GM12878 (cell line): ENCODE data around the gene RCN2. TPM values are rescaled to one million over a fixed set of nuclear protein-coding genes. Genes with fewer than 3 reads are reported as not detected.
A peak's percentile ranks its signal among the peaks of the same experiment; 100 is the strongest.

Experiments
- ATAC-seq: fragments of 200-7000 bp; cut with Tn5 transposase; 3 replicates; pipeline ENCODE4 v1.9.1; 2020; ENCODE audit warnings: mild to moderate bottlenecking, moderate library complexity
- BruUV-seq: library from RNA; stranded (reverse); fragments of 400-500 nt; replicated peaks from 2 replicates; lab custom pipeline; 2021; lab: Mats Ljungman, UMichigan
- CTCF ChIA-PET: fragments of 300-600 bp; sonication (Branson Sonifier 250); formaldehyde crosslinking; extraction: SDS; loops from one replicate; lab custom pipeline; 2021; ENCODE audit warnings: inconsistent platforms; lab: Yijun Ruan, JAX
- POLR2A ChIA-PET: fragments of 350-600 bp; formaldehyde crosslinking; extraction: SDS; loops from one replicate; lab custom pipeline; 2021; ENCODE audit warnings: inconsistent platforms; lab: Charles Lee
- RAD21 ChIA-PET: fragments of 300-600 bp; sonication (Branson Sonifier 250); formaldehyde crosslinking; loops from one replicate; lab custom pipeline; 2023; ENCODE audit warnings: antibody characterized with exemption; ENCODE audit not compliant: unreplicated experiment; lab: Charles Lee
- SMC1A ChIA-PET: fragments of 300-600 bp; sonication (Branson Sonifier 250); formaldehyde crosslinking; loops from one replicate; lab custom pipeline; 2023; ENCODE audit not compliant: unreplicated experiment, uncharacterized antibody; lab: Charles Lee
- DNase-seq: peaks from one replicate; pipeline ENCODE4 v3.0.0-alpha.2; 2011; ENCODE audit warnings: low read depth, low spot score
- FAIRE-seq: peaks from 3 replicates; lab custom pipeline; 2011; peaks lifted over from hg19 to GRCh38; lab: Jason Lieb, UNC
- H2AFZ ChIP-seq: 2 replicates; pipeline ENCODE4 v1.6.0; 2011; ENCODE audit warnings: low read depth, low read length, control low read depth; ENCODE audit not compliant: control insufficient read depth
- H3K27ac ChIP-seq: 2 replicates; pipeline ENCODE4 v1.5.1; 2011; ENCODE audit warnings: control low read depth; ENCODE audit not compliant: control insufficient read depth, insufficient read depth
- H3K27me3 ChIP-seq, 2 experiments: replicated peaks in 1 of 2; 2 replicates each; pipeline versions ENCODE4 v1.6.0 to v1.6.1; 2011; ENCODE audit warnings: low read length in 1 of 2; ENCODE audit not compliant: control insufficient read depth in 2 of 2, insufficient read depth in 2 of 2
- H3K36me3 ChIP-seq, 2 experiments: 2 replicates each; pipeline ENCODE4 v1.5.1; 2011; ENCODE audit warnings: low read length in 1 of 2; ENCODE audit not compliant: control insufficient read depth in 2 of 2, insufficient read depth in 2 of 2
- H3K4me1 ChIP-seq: 2 replicates; pipeline ENCODE4 v1.6.1; 2011; ENCODE audit warnings: mild to moderate bottlenecking, low read length, moderate library complexity, mixed read lengths; ENCODE audit not compliant: control insufficient read depth, insufficient read depth
- H3K4me2 ChIP-seq: 2 replicates; pipeline ENCODE4 v1.6.0; 2011; ENCODE audit warnings: control low read depth; ENCODE audit not compliant: control insufficient read depth, insufficient read depth
- H3K4me3 ChIP-seq: fragments of 200-600 bp; sonication (generic); 2 replicates; pipeline ENCODE4 v1.5.1; 2016
- H3K79me2 ChIP-seq: 2 replicates; pipeline ENCODE4 v1.6.0; 2011; ENCODE audit warnings: low read length; ENCODE audit not compliant: control insufficient read depth, insufficient read depth
- H3K9ac ChIP-seq: 2 replicates; pipeline ENCODE4 v1.8.0; 2011; ENCODE audit warnings: low read length, control low read depth, mixed read lengths; ENCODE audit not compliant: control insufficient read depth, insufficient read depth
- H3K9me3 ChIP-seq: replicated peaks from 3 replicates; pipeline ENCODE4 v1.5.1; 2011; ENCODE audit warnings: mild to moderate bottlenecking, low read length; ENCODE audit not compliant: control insufficient read depth, insufficient read depth
- H4K20me1 ChIP-seq: 2 replicates; pipeline ENCODE4 v1.6.0; 2011; ENCODE audit not compliant: control insufficient read depth, insufficient read depth
- CHD2 ChIP-seq: IDR thresholded peaks from 2 replicates; pipeline ENCODE4 v1.6.1; 2011; ENCODE audit warnings: low read depth, low read length, improper control_type of control experiment, borderline replicate concordance
- E2F4 ChIP-seq: IDR thresholded peaks from 2 replicates; pipeline ENCODE4 v1.6.1; 2012; ENCODE audit warnings: low read depth, low read length, improper control_type of control experiment
- MTA2 ChIP-seq: fragments of 450-650 bp; IDR thresholded peaks from 2 replicates; pipeline ENCODE4 v1.6.1; 2016; ENCODE audit warnings: low read depth, mild to moderate bottlenecking, moderate library complexity
- POLR2AphosphoS5 ChIP-seq: IDR thresholded peaks from 2 replicates; pipeline ENCODE4 v1.6.1; 2011; ENCODE audit warnings: mild to moderate bottlenecking, low read length, inconsistent platforms
- PRDM15 ChIP-seq: fragments of 450-650 bp; formaldehyde crosslinking; IDR thresholded peaks from 2 replicates; pipeline ENCODE4 v1.4.0; 2020; ENCODE audit warnings: mild to moderate bottlenecking, moderate library complexity
- ZBTB40 ChIP-seq: fragments of 450-650 bp; IDR thresholded peaks from 2 replicates; pipeline ENCODE4 v1.6.1; 2016; ENCODE audit warnings: mild to moderate bottlenecking, moderate library complexity, borderline replicate concordance
- WGBS: methylation state at CpG from one replicate; pipeline ENCODE4 v1.1.6; 2016; ENCODE audit warnings: low lambda C conversion rate; ENCODE audit not compliant: insufficient replicate concordance, insufficient coverage; ENCODE audit errors: missing lambda C conversion rate; 5-methylcytosine and 5-hydroxymethylcytosine counted together
- in situ Hi-C: fragments of 300-500 bp; cut with MboI; formaldehyde crosslinking; loops from 9 replicates; pipeline ENCODE4 v1.14.3; 2018; ENCODE audit warnings: mixed read lengths
- intact Hi-C: fragments of 100-400 bp; cut with micrococcal nuclease; formaldehyde crosslinking; loops from one replicate; pipeline ENCODE4 v1.14.2; 2022; ENCODE audit not compliant: unreplicated experiment
- polyA plus RNA-seq, 11 experiments: library from polyadenylated mRNA; depleted of rRNA in 4 of 11; unstranded in 6 of 11; stranded (reverse) in 5 of 11; fragments of >200 nt; fragmentation: Nextera tagmentation in 4 of 11; fragmentation: Illumina TruSeq in 1 of 11; extraction: Ambion mirVana in 4 of 11; extraction: Trizol in 1 of 11; gene quantifications; 1 replicate in 1 of 11; 2 replicates in 10 of 11; pipeline versions ENCODE4 v1.2.1 to v1.2.3, GENCODE V29; 2011 to 2016; ENCODE audit warnings: inconsistent platforms in 2 of 11, missing spikeins in 2 of 11, low read depth in 1 of 11
- total RNA-seq, 4 experiments: library from RNA; depleted of rRNA in 3 of 4; stranded (reverse); fragments of >200 nt in 3 of 4; fragmentation: Illumina TruSeq in 1 of 4; extraction: Trizol in 1 of 4; gene quantifications; 2 replicates each; pipeline versions ENCODE4 v1.2.1 to v1.2.3, GENCODE V29; 2013 to 2021

The RCN2 gene
- total and polyA plus RNA-seq, 10 of the 15 experiments (the other 5 are each of a cell fraction or from before 2014, with no cell fraction given): 4.9 to 41.0 (median 12.9) TPM

- no peaks in the 10 kb centered on the region for H3K9me3 ChIP-seq
- ChIA-PET SMC1A (interaction anchor here (1.7 to 7.8 kb wide), 2 partner anchors 15 to 28 kb away, joined by 6 to 99 read pairs; no protein-coding TSS in a partner anchor), RAD21 (interaction anchor here (1.0 to 2.3 kb wide), 11 partner anchors 8 to 187 kb away, joined by 3 to 12 read pairs (median 4); no protein-coding TSS in a partner anchor), CTCF (interaction anchor here (0.9 to 3.2 kb wide), 3 partner anchors 17 to 36 kb away, joined by 3 to 22 read pairs (median 4); no protein-coding TSS in a partner anchor), POLR2A (interaction anchor here (1.3 to 4.4 kb wide), 5 partner anchors 8 to 25 kb away, joined by 5 to 19 read pairs (median 6); no protein-coding TSS in a partner anchor)
- H3K79me2 ChIP-seq: peaks cover 6% of the 10 kb centered on the region
- in situ Hi-C loops (no loop called here), intact Hi-C loops (no loop called here)
- no peaks in the 10 kb centered on the region for H3K36me3 ChIP-seq
- 88% methylated on average over 5 of the region's 6 CpGs for WGBS
- ATAC-seq: no peak; the same call in 2 of the 3 replicates
- H4K20me1 ChIP-seq: no peaks in the 10 kb centered on the region
- H3K4me3 ChIP-seq: no peak overlapping the region
- no peaks in the 10 kb centered on the region for H3K27me3 ChIP-seq
- FAIRE-seq: no peak
- no peak for DNase-seq
- TF ChIP-seq POLR2AphosphoS5: no peak
- TF ChIP-seq CHD2: no peak
- no peak for TF ChIP-seq PRDM15 (CRISPR knock-in tag)
- no peak for TF ChIP-seq E2F4
- TF ChIP-seq ZBTB40: no peak
- no peak for TF ChIP-seq MTA2
- TF ChIP-seq, all 136 proteins: peak for 0
- no TSS peak for BruUV-seq
- Histone ChIP-seq H3K9ac (peak overlapping the region; percentile 71; the same call in 1 of the 2 replicates), H3K27ac (peak overlapping the region; percentile 55; the same call in 1 of the 2 replicates), H3K4me1 (peaks cover 36% of the 10 kb centered on the region), H2AFZ (peak overlapping the region; percentile 86), H3K4me2 (peak overlapping the region; percentile 84)
These were observed 62.9 kb downstream of the RCN2 start for GRCh38 chr15:76994496-76994895.
